NCI-H1694 (cell line): ENCODE measurements around the gene ARHGAP5.
"Not testable (repeated sequence)": the region's sequence is repeated elsewhere in the genome, so short reads cannot be mapped to it uniquely, and the experiment has no call there.

ENCODE experiments used
- DNase-seq: peaks from one replicate; lab custom pipeline; 2025; lab: John Stamatoyannopoulos, UW

ARHGAP5 gene

GRCh38 chr14:32109676-32110547 is 32.8 kb downstream of the ARHGAP5 start:
- no peak for DNase-seq

GRCh38 chr14:32110548-32110896 is 33.4 kb downstream of the ARHGAP5 start:
- no peak for DNase-seq

- no peak for DNase-seq
These were observed 44.4 kb downstream of the ARHGAP5 start for GRCh38 chr14:32121536-32121935.

- no peak for DNase-seq
These were observed 44.8 kb downstream of the ARHGAP5 start for GRCh38 chr14:32121948-32122347.

DNA sequence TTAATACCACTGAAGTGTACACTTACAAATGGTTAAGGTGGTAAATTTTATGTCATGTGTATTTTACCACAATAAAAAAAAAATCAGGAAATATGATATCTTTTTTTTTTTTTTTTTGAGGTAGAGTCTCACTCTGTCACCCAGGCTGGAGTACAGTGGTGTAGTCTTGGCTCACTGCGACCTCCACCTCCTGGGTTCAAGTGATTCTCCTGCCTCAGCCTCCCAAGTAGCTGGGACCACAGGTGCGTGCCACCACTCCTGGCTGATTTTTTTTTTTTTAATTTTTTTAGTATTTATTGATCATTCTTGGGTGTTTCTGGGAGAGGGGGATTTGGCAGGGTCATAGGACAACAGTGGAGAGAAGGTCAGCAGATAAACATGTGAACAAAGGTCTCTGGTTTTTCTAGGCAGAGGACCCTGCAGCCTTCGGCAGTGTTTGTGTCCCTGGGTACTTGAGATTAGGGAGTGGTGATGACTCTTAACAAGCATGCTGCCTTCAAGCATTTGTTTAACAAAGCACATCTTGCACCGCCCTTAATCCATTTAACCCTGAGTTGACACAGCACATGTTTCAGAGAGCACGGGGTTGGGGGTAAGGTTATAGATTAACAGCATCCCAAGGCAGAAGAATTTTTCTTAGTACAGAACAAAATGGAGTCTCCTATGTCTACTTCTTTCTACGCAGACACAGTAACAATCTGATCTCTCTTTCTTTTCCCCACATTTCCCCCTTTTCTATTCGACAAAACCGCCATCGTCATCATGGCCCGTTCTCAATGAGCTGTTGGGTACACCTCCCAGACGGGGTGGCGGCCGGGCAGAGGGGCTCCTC is 50.0 kb downstream of the ARHGAP5 start:
- not testable (repeated sequence) for DNase-seq

GRCh38 chr14:32127731-32128654 is 50.9 kb downstream of the ARHGAP5 start:
- DNase-seq, result not testable (repeated sequence)

- no peak for DNase-seq
These were observed 51.6 kb downstream of the ARHGAP5 start for GRCh38 chr14:32128703-32129102.

DNA sequence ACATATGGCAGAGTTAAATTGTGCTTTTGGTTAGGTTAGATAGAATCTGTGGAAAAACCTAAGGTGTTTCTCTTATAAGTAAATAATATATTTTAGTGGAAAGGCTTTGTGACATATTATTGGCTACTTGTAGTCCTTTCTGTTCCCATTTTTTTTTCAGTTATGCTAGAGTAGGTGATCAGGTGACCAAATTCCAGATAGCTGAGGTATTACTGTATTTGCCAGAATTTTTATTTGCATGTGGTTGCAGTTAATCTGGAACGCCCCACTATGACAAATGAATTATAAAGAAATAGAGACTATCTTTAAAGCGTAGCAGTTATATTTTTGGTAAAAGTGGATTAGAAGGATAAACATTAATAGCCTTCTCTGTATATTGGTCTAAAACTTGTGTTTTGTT is 52.0 kb downstream of the ARHGAP5 start:
- no peak for DNase-seq

- not testable (repeated sequence) for DNase-seq
These were observed 54.6 kb downstream of the ARHGAP5 start for GRCh38 chr14:32131689-32132088.

DNA sequence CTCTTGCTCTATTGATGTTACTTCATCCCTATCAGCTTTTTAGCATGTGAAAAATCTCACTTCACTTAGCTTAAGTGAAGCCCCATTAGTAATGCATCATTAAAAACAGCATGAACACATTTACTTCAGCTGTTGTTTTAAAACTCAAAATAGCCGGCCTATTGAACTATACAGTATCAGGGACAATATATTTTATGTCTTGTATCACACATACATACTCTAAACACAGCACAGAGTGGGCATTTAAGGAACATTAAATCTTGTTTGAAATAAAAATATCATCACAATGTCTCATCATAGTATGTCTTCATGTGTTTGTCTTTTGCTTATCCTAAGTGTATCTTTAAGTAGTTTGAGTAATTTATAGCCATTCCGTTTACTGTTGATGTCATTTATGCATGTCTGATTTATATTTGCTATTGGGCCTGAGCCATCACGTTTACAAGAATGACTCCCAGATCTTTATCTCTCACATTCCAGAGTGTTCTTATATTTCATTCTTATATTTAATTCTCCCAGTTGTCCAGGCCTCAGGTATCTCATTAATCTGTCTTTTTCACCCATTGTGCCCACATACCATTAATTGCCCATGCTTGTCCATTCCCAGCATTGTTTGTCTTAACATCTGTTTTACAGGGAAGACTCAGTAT is 57.5 kb downstream of the ARHGAP5 start:
- DNase-seq, result no peak

DNA sequence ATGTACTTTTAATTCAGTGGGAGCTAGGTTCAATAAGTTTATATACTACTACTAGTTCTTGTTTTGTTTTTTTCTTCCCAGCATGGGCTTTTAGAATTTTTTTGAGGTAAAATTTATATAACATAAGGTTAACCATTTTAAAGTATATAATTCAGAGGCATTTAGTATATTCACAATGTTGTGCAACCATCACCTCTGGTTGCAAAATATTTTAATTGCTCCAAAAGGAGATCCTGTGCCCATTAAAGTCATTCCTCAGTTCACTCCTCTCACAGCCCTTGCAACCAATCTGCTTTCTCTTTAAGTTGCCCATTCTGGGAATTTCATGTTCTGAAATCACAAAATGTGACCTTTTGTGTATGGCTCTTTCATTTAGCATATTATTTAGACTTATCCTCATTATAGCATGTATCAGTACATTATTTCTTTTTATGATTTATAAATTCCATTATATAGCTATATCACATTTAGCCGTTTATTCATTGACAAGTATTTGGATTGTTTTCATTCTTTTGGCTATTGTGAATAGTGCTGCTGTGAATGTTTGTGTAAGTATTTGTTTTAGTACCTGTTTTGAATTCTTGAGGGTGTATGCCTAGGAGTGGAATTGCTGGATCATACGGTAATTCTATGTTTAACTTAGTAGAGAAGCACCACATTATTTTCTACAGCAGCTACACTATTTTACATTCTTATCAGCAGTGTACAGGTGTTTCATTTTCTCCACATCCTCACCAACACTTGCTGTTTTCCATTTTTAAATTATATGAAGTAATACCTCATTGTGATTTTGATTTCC is 59.1 kb downstream of the ARHGAP5 start:
- no peak for DNase-seq

GRCh38 chr14:32137313-32137712 is 60.2 kb downstream of the ARHGAP5 start:
- DNase-seq, result no peak

GRCh38 chr14:32137892-32138291 is 60.8 kb downstream of the ARHGAP5 start:
- DNase-seq, result no peak

- no peak for DNase-seq
These were observed 65.2 kb downstream of the ARHGAP5 start for GRCh38 chr14:32142341-32142740.

DNA sequence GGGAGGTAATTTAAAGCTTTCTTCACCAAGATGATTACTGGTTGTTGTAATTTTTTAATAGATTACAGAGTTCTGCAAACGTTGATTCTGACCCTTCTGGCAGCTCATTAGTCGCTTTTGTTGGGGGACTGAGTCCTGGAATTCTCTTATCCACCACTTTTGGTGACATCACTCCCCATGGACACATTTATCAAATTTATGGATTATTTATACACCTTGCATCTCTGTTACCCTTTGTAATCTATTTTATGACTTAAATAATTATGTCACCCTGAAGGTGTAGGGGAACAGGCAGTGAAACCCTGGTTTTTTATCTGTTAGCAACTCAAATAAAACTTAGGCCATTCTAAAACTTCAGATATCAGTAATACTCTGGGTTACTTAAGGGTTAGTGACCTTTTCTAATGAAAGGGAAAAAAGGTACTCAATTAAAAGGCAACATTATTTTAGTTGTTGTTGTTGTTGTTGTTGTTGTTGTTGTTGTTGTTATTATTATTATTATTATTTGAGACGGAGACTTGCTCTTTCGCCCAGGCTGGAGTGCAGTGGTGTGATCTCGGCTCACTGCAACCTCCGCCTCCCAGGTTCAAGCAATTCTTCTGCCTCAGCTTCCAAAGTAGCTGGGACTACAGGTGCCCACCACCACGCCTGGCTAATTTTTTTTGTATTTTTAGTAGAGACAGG is 65.8 kb downstream of the ARHGAP5 start:
- no peak for DNase-seq

DNA sequence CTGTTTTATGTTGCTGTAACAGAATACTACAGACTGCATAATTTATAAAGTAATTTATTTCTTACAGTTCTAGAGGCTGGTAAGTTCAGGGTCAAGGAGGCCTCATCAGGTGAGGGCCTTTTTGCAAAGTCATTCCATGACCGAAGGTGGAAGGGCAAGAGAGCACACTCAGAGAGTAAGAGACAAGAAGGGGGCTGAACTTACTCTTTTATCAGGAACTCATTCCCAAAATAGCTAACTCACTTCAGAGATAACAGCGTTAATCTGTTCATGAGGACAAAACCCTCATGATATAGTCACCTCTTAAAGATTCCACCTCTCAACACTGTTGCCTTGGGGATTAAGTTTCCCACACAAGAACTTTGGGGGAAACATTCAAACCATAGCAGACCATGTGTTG is 73.3 kb downstream of the ARHGAP5 start:
- no peak for DNase-seq

DNA sequence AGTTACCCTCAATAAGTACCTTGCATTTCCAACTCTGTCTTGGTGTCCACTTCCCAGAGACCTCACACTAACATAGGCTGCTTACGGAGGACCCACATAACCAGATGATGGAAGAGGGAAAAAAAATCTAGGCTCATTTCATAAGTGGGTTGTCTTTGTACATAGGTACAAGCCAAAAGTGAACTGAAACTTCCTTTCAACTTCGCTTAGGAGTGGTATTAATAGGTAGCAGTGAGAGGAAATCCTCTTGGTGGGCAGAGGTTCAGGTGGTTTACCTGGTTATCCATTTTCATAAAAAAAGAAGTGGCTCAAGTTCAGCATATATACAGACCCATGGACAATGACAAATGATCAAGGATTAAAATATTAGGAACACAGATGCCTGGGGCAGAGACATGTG is 88.9 kb downstream of the ARHGAP5 start:
- no peak for DNase-seq

GRCh38 chr14:32166924-32167323 is 89.8 kb downstream of the ARHGAP5 start:
- no peak for DNase-seq

DNA sequence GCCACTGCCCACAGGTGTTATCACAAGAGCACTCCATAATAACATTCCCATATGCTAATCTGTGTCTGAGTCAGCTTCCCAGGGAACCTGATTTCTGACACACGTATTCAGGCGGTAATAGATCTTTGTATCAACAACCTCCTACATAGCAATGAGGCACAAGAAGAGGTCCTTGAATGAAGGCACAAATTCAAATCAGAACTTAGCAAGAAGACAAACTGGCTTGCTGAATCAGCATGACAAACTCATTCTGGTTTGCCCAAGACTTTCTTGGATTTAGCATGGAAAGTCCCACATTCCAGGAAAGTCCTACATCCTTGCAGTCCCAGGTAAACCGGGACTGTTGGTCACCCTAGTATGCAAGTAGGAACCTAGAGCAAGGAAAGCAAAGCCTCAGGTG is 90.8 kb downstream of the ARHGAP5 start:
- DNase-seq, result no peak

DNA sequence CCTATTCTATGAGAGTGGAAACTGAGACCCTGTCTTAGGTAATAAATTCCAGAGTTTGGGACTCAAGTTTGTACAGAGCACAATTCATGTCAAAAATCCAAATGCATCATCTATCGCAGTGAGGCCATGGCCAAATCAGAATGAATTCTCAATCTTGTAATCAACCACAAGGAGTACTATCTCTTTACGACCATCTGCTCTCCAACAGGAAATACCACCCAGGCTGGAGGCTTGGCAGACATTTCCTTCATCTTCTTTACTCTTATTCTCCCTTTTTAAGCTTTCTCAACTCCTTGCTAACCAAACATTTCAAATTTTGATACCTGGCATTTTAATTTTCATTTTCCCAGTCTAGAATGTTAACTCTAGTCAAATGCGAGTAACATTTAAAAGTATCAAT is 92.1 kb downstream of the ARHGAP5 start:
- DNase-seq, result no peak
